Measurements from ENCODE around the gene DUSP7.
"Not testable (repeated sequence)": the region's sequence is repeated elsewhere in the genome, so short reads cannot be mapped to it uniquely, and the experiment has no call there.

The DUSP7 gene

DNA sequence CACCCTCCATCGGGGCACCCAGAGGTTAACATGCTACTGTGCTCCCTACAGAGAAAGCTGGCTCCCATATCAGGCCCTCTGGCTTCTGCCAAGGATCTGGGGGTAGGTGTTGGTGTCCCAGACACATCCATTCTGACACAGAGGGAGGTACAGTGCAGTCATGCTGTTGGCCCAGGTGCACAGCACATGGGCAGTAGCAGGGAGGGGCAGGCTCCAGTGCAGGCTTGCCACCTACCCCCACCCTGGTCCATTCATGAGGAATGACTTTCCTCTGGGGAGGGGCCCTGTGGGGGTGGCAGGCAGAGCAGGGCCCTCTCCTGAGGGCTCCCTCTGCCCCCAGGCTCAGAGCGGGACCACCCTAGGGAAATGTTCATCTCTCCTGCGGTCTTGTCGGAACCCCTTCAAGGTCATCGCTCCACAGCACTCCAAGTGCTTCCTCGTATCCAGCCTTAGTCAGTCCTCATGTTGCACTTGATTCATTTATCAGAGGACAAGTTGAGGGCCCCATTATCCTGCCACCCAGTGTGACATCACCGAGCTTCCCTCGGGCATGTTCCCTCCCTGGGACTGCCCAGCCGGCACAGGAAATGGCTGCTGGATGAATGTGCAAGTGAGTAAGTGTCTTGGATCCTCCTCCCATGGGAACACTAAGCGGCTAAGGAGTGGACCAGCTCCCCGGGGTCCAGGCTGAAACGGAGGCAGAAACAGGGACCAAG, 10.0 kb downstream of the DUSP7 start:
- no peak for DNase-seq

DNA sequence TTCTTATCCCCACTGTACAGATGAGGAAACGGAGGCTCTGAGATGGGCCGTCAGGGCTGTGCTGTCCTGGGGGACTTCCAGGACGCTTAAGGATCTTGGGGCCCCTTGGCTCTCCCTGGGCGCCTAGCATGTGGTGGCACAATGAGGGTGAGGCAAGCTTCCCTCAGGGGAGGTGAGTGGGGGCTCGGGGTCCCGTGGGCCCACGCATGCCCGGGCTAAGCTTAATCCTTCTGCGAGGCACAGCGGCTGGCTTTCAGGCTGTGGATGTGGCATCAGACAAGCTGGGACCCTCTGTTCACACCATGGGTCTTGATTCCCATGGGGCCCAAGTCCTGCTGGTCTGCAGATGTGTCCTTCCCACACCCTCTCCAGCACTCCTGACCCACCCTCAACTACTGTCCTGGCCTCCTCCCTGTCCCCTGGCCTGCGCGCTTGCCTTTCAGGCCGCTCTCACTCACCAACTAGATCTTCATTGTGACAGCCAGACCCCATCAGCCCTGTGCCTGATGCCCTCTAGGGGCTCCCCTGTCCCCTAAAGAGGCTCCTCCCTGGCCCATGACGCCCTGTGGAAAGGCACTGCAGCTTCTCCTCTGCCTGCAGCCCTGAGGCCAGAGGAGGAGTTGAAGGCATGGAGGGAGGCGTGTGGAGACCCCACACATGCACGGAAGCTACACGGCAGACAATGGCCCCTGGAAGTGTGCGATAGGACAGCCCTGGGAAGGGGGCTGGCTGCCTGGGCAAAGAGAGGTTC, 11.3 kb downstream of the DUSP7 start:
- no peak for DNase-seq

DNA sequence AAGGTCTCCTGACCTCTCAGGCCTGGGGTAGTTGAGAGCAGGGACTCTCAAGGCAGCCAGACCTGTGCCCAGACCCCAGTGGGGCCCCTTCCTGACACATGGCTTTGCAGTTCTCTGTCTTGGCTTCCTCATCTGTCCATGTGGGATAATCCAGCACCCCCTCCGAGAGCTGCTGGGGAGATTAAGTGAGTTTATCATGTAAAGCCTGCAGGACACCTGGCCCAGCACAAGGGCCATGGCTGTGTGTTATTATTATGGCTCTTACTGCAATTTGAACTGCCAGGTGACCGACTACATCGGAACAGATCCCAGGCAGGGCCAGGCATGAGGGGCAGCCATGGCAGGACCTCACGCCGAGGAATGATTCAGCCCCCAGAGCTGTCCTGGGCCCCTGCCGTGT, 12.6 kb downstream of the DUSP7 start:
- DNase-seq, result no peak

DNA sequence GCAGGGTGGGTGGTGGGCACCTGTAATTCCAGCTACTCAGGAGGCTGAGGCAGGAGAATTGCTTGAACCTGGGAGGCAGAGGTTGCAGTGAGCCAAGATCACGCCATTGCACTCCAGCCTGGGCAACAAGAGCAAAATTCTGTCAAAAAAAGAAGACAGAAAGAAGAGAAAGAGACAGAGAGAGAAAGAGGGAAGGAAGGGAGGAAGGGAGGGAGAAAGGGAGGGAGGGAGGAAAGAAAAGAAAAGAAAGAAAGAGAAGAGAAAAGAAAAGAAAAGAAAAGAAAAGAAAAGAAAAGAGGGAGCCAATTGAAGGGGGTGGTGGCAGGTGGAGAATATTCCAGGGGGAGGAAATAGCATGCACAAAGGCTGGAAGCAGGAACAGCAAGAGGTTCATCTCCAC, 13.3 kb downstream of the DUSP7 start:
- DNase-seq, result not testable (repeated sequence)

DNA sequence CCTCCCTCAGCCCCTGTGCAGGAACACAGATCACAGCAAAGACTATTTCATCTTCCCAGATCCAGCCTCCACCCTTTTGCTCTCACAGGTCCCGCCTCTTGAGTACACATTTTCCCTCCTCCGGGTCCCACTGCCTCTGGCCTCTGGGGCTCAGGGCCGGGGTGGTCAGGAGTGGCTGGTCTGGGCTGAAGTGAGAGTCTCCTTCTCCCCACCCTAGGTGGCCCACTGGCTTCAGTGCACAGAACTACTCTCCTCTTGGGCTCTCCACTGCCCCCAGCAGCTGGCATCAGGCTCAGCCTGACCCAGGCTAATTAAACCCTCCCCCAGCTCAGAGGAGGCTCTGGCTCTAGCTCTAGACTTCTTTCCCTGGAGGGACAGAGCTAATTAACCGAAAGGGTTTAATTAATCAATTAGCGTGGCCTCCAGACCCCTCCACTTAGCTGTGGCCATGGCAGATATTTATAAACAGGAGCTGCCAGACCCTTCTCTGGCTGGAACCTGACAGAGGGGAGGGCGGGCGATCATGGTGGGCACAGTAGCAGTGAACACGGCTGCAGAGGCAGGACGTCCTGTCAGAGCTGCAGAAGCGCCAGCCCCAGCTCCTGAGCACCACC, 15.1 kb downstream of the DUSP7 start:
- DNase-seq, result no peak

DNA sequence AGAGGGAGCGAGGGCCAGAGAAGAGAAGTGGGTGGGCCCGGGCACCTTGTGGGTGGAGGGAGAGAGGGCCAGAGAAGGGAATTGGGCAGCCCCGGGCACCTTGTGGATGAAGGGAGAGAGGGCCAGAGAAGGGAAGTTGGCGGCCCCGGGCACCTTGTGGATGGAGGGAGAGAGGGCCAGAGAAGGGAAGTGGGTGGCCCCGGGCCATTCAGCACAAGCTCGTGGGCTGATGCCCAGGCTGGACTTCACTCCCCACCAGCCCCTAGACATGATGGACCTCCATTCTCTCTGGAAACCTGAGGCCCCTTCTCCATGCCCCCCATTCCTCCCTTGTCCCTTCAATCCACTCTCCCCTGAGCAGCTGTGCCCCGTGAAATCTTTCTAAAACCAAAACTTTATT, 15.8 kb downstream of the DUSP7 start:
- DNase-seq, result no peak

DNA sequence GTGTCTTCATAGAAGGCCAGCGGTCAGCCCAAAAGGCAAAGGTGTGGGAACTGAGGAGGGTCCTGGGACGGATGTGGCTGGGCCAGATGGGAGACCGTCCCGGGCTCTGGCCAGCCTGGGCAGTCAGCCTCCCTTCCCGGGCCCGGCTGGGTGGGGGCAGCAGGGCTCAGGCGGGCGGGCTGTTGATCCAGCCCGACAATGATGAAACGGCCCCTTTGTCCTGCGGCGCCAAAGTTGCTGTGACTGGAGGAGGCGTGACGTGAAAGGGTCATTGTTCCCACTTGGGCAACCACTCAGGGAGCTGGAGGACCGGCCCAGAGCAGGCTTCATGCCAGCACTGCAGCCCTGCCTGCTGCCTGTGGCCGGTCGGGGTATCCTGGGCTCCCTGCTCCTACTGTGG, 16.5 kb downstream of the DUSP7 start:
- DNase-seq, result no peak

DNA sequence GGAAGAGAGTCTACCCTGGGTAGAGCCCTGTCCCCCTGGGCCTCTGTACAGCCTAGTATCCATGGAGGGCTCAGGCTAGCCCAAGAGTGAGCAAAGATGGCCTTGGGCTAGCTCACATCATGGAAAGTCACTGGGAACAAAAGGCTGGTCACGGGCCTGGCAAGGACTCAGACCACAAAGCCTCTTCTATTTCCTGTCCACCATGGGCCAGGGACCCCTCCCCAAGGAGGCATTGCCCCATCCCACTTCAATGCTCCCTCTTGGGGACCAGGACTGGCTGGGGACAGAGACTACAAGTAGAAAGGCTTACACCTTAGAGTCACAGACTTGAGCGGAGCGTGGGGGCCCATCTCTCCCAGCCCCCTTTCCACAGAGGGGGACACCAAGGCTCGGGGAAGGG, 16.9 kb downstream of the DUSP7 start:
- DNase-seq, result no peak

DNA sequence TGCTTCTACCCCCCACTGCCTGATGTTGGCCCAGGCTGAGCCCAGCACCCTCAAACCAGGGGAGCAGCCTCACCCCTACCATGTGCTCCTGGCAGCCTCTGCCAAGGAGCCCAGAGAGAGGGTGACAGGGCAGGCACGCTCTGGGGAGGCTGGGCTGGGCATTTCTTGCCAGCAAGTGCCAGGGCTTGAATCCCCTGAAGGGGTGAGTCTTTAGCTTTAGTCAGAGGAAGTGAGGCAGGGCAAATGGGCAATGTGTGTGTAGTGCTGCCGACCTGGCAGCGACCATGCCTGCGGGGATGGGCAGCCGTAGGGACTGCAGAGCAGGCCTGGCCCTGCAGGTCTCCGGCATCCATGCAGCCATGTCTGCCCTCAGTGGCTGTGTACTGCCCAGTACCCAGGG, 18.1 kb downstream of the DUSP7 start:
- no peak for DNase-seq

DNA sequence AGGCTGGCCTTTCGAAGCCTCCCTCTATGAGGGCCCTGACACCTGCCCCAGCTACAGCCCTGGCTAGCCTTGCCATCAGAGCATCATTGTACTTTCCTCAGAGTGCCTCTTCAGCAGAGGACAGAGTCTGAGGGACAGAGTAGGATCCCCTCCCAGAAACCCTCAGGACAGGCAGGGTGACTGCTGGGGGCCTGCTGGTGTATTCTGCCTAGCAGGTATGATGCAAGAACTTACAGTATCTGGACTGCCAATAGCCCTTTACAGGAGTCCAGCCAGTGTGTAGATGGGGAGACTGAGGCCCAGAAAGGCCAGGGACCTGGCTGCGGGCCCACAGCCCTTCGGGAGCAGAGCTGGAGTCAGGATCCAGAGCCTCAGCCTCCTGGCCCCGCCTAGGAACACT, 19.1 kb downstream of the DUSP7 start:
- DNase-seq, result no peak

DNA sequence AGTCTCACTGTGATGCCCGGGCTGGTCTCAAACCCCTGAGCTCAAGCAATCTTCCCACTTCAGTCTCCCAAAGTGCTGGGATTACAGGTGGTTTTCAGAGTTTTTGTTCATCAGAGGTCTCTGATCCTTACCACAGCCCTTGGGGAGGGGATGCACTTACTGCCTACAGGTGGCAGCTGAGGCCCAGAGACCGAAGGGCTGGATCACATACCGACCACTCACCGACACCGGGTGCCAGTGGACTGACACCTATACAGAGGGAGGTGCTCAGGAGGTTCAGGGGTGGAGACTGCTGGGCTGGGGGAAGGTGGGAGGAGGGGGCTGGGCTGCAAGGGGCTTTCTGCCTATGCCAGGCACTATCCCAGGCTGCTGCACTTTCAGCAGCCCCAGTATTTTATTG, 19.5 kb downstream of the DUSP7 start:
- no peak for DNase-seq

DNA sequence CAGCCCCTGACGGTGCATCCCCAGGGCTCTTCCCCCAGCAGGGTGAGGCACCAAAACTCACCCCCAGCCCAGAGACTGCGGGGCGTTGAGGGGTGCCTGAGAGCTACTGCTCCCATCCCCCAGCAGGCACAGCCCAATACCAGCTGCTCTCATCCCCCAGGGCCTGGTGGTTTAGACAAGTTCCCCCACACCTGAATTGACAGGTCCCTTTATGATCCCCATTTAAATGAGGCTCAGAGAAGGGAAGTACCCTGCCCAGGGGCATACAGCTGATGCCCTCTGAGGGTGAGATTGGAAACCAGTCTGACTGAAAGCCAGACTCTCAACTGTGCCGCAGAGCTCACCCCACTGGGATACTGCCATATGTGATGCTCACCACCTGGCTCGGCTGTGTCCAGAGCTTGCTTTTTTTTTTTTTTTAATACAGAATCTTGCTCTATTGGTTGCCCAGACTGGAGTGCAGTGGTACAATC, 20.1 kb downstream of the DUSP7 start:
- DNase-seq, result no peak

DNA sequence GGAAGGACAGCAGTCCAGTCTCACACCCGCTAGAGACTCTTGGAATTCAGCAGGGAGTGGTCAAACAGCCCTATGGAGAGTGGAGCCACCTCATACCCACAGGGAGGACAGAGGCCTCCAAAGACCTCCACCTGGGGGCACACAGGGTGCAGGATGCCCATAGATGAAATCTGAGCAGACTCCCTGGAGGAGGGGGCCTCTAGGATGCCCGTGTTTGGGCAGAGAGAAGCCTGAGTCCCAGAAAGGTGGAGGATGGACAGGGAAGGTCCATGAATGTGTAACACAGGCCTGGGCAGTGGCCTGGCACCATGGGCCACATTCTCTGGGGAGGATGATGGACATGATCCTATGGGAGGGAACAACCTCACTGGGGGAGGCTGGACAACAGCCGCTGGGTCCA, 21.7 kb downstream of the DUSP7 start:
- no peak for DNase-seq

DNA sequence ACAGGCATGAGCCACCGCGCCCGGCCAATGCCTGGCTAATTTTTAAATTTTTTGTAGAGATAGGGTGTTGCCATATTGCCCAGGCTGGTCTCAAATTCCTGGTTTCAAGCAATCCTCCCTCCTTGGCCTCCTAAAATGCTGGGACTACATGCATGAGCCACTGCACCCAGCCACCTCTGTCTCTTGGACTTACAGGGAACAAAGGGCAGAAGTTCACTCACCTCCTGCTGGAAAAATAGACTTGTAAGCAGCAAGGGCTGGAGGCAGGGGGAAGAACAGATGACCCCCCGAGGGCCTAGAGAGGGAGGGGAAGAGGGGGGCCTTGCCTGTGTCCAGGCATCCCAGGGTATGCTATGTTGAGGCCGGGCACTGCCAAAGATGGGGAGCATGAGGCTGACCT, 22.2 kb downstream of the DUSP7 start:
- no peak for DNase-seq

DNA sequence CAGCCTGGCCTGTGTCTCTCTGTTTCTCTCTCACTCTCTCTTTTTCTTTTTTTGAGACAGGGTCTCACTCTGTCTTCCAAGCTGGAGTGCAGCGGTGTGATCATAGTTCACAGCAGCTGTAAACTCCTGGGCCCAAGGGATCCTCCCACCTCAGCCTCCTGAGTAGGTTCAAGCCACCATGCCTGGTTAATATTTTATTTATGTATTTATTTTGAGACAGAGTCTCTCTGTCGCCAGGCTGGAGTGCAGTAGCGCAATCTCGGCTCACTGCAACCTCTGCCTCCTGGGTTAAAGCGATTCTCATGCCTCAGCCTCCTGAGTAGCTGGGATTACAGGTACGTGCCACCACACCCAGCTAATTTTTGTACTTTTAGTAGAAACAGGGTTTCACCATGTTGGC, 22.6 kb downstream of the DUSP7 start:
- not testable (repeated sequence) for DNase-seq

DNA sequence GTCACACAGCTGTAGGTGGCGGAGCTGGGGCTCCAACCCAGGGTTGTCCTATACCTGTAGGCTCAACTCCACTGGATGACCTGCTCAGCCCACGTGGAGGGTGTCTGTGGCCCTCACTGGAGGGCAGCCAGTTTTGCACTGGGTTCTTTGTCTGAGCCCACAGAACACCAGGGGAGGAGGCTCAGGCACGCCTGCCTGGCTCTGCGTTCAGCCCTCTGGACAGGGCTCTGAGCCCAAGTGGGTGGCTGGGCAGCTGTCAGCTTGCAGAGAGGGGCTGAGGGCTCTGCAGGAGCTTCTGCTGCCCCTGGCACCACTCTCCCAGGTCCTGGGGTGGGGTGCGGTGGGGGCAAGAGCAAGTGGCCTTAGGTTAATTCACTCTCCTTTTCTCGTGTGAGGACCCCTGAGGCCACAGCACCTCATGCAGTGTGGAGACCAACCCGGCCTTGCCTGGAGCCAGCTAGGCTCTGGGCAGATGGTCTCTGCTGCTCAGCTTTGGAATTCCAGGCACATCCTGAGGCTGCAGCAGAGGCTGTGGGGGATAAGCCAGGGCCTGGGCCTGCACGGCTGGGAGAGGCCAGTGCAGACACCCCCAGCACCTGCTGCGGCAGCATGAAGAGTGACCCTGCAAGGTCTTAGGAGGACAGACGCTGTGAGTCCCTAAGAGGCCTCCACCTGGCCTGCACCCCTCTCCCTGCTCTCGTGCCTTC, 23.5 kb downstream of the DUSP7 start:
- DNase-seq, result no peak

DNA sequence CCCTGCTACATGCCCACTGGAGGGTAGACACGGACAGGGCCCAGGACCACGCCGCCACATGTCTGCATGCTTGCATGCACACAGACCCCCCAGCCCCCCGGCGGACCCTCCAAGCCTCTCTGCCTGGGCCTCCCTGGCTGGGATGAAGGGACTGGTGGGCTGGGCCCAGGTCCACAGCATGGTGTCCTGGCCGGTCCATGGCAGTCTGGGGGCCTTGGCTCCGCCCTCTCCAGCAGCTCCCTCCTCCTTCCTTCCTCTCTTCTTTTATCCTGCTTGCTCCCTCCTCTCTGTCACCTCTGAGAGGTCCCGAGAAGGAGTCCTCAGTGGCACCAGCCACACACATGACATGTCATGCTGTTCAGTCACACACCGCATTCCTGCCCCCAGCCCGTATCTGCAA, 24.5 kb downstream of the DUSP7 start:
- DNase-seq, result no peak

DNA sequence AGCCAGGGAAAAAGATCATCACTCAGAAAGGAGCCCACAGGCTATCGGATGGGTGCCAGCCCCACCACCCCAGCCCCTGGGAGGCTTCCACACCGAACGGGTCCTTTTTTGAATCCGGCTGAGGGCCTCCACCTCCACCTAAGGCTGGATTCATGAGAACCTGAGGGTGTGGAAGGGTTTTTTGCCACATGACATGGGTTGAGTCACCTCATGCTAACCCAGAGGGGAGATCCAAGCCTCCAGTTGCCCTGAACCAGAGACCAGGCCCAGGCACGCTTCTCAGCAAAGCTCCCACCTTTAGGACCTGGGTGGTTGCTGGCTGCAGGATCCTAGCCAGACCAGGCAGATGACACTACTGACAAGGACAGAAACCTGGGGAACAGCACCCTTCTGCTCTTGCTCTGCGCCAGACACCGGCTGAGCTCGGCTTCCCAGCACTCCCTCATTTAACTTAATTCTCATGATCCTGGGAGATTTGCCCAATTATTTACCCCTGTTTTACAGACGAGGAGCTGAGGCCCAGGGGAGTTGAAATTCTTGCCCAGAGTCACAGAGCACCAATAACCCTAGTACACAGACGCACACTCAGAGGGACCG, 25.6 kb downstream of the DUSP7 start:
- DNase-seq, result no peak

DNA sequence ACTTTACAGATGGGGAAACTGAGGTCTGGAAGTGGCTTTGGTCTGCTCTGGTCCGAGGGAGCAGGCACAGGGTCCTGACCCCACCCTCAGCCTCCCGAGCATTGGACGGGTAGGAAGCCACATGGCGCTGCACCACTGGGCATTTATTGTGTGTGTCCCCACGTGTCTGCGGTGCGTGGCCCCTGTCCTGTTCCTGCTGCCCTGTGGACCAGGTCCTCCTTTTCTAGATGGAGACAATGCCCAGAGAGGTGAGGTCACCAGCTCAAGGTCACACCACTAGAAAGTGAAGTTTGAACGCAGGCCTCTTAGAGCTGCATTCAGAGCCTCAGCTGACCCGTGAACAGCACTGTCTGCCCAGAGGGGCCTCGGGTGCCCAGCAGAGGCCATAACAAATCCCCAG, 26.8 kb downstream of the DUSP7 start:
- no peak for DNase-seq

DNA sequence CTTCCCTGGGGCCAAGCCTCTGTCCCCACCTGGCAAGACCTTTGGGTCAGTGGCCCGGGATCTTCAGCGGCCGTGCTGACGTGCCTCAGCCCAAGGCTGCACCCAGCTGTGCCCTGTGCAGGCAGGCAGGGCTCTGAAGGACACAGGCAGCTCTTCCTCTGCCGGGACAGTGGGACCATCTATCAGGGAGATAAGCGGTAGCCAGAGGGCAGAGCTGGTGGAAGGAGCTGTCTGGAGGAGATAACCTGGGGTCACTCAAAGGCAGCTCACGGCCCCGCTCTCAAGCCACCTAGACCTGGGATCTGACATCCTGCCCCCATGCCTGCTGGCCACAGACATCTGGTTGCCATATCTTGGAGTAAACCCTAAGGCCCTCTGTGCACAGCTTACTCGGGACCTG, 27.3 kb downstream of the DUSP7 start:
- no peak for DNase-seq

DNA sequence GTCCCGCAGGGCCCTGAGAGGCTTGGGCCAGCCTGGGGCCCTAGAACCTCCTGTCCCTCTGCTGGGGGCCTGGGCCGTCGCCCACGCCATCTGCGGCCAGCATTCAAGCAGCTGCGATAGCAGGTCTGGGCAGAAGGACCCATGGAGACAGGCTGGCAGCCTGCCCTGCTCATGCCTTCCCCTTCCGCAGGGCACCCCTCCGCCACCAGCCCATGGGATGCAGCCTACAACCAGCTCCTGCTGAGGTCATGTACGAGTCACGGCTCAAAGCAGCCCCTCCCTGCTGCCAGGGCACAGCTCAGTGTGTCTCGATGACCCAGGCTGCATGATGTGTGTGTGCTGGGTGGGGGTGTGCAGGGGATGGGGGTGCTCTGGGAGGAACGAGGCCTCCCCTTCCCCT, 27.8 kb downstream of the DUSP7 start:
- no peak for DNase-seq

DNA sequence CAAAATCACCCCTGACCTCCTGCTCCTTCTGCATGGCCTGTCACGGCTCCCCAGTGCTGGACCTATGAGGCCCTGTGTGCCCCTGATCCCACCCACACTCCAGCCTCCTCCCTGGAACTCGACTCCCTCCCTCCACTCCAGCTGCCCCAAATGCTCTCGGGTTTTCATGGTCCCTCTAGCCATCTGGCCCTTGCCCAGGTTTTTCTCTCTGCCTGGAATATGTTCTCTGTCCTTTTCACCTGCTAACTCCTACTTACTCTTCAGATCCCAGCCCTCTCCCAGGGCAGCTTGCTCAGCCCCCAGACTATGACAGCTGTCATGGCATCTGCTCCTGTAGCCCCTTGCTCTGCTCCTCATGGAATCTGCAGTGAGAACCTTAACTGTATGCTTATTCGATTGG, 30.3 kb downstream of the DUSP7 start:
- no peak for DNase-seq

DNA sequence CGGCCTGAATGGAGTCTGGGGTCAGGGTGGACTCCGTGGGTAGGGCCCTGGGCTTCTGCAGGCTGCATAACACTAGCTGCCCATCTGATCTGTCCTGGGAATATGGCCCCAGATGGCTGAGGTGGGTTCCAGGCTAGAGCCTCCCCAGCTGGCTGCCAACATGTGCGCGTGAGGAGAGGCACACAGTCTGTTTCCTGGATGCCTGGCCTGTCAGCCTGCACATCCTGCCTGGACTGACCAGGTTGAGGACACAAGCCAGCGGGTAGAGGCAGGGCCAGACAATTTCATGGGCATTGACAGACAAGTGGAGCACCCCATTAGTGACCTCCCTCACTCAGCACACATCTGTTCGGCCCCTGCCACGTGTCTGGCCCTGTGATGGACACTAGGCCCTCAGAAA, 30.9 kb downstream of the DUSP7 start:
- DNase-seq, result no peak
